HL-60/S4 (cell line): ENCODE measurements around the gene PIGR.

Experiments used
- in situ Hi-C: fragments of 300-500 bp; cut with MboI; formaldehyde crosslinking; loops from 2 replicates; pipeline ENCODE4 v1.14.3; 2022; ENCODE audit warnings: low sequenced_read_pairs

PIGR gene

GRCh38 chr1:206960676-206961386 is 14.6 kb upstream of the PIGR start:
- in situ Hi-C loops = no loop called here

DNA sequence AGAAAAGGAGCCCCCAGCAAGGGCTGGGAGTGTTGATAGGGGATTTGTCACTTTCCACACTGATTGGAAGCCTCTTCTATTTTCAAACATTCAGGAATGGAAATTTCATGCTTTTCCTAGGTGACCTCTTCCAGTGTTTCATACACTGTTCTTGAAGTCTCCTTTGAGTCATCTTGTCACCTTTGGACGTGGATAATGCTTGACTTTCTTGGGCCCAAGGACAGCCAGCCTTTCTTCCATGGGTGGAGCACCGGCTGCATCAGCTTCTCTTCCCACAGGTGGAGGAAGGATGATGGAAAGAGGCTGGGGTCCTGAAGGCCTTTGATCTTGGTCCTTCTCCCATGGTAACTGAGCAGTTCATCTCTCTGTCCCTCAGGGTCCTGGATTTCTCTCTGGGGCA is 11.9 kb upstream of the PIGR start:
- in situ Hi-C loops = no loop called here

- in situ Hi-C loops = no loop called here
Observed at GRCh38 chr1:206957639-206958038, 11.4 kb upstream of the PIGR start.

GRCh38 chr1:206955476-206956451 is 9.5 kb upstream of the PIGR start:
- in situ Hi-C loops = no loop called here

- in situ Hi-C loops = no loop called here
Observed at GRCh38 chr1:206954459-206955342, 8.4 kb upstream of the PIGR start.

- in situ Hi-C loops = no loop called here
Observed at GRCh38 chr1:206953626-206954025, 7.4 kb upstream of the PIGR start.

GRCh38 chr1:206953126-206953525 is 6.9 kb upstream of the PIGR start:
- in situ Hi-C loops = no loop called here

- in situ Hi-C loops = no loop called here
Observed at GRCh38 chr1:206952171-206952570, 5.9 kb upstream of the PIGR start.

DNA sequence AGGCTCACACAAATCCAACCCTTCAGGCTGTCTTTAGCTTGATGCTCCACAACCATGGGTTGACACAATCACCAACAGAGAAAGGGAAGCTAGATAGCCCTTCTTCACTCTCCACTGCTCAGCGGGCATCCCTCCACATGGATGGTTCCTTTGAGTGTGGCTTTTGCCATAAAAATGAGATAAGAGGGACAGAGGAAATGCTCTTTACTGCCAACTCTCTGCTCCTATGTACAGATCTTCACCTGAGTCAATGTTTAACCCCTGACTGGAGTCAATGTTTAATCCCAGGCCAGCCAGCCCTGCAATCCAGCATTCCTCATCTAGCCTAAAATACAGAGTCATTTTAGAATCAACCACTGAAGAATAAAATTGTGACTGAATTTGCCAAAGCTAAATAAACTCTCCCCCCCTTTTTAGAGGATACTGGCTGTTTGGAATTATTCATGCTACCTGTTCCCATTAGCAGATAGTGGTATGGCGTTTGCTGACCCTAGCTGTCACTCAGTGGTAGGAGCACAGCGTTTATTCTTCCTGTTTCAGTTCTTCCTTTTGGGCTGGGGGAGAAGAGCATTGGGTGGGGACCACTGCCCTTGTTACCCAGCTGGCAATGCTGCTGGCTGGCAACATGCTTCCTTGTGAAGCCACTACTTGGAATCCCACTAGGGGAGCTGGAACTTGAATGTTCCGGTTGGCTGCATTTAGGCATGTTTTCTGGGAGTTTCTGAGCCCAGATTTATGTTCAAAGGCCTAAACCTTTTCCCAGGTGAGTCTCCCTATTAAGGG is 5.2 kb upstream of the PIGR start:
- in situ Hi-C loops = no loop called here

DNA sequence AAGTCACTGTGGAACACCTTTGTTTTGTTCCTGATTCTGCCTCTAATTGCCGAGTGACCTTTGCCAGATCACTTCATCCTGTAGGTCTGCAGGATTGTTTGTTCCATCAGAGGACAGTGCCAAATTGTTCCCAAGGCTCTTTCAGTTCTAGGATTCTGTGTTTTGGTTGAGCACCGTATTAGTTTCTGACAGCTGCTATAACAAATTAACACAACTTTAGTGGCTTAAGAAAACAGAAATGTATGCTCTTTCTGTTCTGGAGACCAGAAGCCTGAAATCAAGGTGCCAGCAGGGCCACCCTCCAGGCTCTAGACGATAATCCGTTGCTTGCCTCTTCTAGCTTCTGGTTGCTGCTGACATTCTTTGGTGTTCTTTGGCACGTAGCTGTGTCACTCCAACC is 3.4 kb upstream of the PIGR start:
- in situ Hi-C loops = no loop called here

DNA sequence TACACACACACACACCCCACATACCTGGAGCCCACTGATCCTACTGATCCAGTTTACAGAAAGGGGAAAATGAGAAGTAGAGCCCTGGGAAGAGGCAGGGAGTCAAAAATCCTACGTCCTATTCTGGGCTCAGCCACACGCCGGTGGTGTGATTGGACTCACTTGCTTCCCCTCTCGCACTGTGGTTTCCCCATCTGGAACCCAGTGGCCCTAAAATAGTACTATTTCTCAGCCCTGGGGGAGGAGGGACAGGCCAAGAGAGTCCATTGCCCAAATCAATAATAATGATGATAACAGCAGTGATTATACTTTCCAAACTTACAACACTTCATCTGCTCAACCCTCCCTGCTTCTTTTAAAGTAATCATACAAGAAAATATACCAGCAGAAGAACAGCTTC is 2.9 kb upstream of the PIGR start:
- in situ Hi-C loops = no loop called here

- in situ Hi-C loops = no loop called here
Observed at GRCh38 chr1:206947255-206947654, 989 bp upstream of the PIGR start.

GRCh38 chr1:206945779-206946178 is 487 bp downstream of the PIGR start:
- in situ Hi-C loops = no loop called here

- in situ Hi-C loops = no loop called here
Observed at GRCh38 chr1:206944703-206945102, 1.6 kb downstream of the PIGR start.

- in situ Hi-C loops = no loop called here
Observed at GRCh38 chr1:206941766-206942418, 4.4 kb downstream of the PIGR start.

DNA sequence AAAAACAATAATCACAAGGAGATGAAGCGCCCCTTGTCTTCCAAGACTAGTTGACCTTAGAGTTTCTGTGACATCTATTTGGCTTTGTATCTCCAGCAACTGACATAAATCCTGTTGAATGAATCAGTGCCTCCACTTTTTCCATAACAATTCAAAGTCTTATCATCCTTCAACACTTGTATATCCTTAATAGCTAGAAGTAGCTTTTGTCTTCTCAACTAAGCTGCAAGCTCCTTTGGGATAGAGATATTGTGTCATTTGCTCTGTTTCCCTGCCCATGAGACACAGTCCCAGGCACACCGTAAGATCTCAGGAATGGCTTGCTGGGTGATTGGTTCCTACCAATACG is 5.7 kb downstream of the PIGR start:
- in situ Hi-C loops = no loop called here

GRCh38 chr1:206939841-206940587 is 6.3 kb downstream of the PIGR start:
- in situ Hi-C loops = loop anchor here (10.0 kb wide), 2 partner anchors 45 to 135 kb away; no protein-coding TSS in a partner anchor

DNA sequence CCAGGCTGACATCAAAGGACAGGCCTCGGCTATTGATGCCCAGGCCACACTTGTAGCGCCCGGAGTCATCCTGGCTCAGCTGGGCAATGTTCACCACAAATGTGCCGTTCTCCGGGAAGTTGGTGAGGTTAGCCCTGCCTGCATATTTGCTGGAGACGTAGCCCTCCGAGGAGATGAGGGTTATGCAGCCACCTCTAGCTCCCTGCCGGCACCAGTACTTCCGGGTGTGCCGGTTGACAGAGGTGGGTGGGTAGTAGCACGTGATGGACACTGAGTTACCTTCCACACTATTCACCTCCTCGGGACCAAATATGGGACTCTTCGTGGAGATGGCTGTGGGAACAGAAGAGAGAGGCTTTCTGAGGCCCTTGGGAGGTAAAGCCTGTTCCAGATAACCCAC is 7.1 kb downstream of the PIGR start:
- in situ Hi-C loops = loop anchor here (10.0 kb wide), 2 partner anchors 46 to 136 kb away; no protein-coding TSS in a partner anchor

- in situ Hi-C loops = loop anchor here (10.0 kb wide), 2 partner anchors 47 to 137 kb away; no protein-coding TSS in a partner anchor
Observed at GRCh38 chr1:206937425-206937824, 8.8 kb downstream of the PIGR start.
